ENCODE results near the gene TICAM1. TPM values are rescaled to one million over a fixed set of nuclear protein-coding genes. Genes with fewer than 3 reads are reported as not detected.
"Not testable (repeated sequence)": the region's sequence is repeated elsewhere in the genome, so short reads cannot be mapped to it uniquely, and the experiment has no call there.

TICAM1 gene
- polyA plus RNA-seq, 3 donors = 4.7 to 8.4 (median 6.6) TPM

GRCh38 chr19:4815426-4816201 is 15.9 kb downstream of the TICAM1 start:
- DNase-seq (ENCODE audit: extremely low read depth in 1 of 11, low read depth in 9 of 11, low spot score in 4 of 11) = peak in 9 of 11 donors; percentile 78 to 93 (median 86)

GRCh38 chr19:4814625-4815425 is 16.7 kb downstream of the TICAM1 start:
- no peak for DNase-seq (ENCODE audit: extremely low read depth in 1 of 11, low read depth in 9 of 11, low spot score in 4 of 11)

GRCh38 chr19:4811328-4812131 is 20.0 kb downstream of the TICAM1 start:
- no peak for DNase-seq (ENCODE audit: extremely low read depth in 1 of 11, low read depth in 9 of 11, low spot score in 4 of 11)

GRCh38 chr19:4807188-4807587 is 24.3 kb downstream of the TICAM1 start:
- DNase-seq (ENCODE audit: extremely low read depth in 1 of 11, low read depth in 9 of 11, low spot score in 4 of 11) = no peak

- no peak for DNase-seq (ENCODE audit: extremely low read depth in 1 of 11, low read depth in 9 of 11, low spot score in 4 of 11)
These were observed 25.1 kb downstream of the TICAM1 start for GRCh38 chr19:4806384-4806783.

- not testable (repeated sequence) for DNase-seq (ENCODE audit: extremely low read depth in 1 of 11, low read depth in 9 of 11, low spot score in 4 of 11)
These were observed 26.4 kb downstream of the TICAM1 start for GRCh38 chr19:4805140-4805539.

GRCh38 chr19:4803736-4804695 is 27.5 kb downstream of the TICAM1 start:
- peak in 3 of 11 donors; percentile 44 to 48 (median 45) for DNase-seq (ENCODE audit: extremely low read depth in 1 of 11, low read depth in 9 of 11, low spot score in 4 of 11)

GRCh38 chr19:4802711-4803110 is 28.8 kb downstream of the TICAM1 start:
- DNase-seq (ENCODE audit: extremely low read depth in 1 of 11, low read depth in 9 of 11, low spot score in 4 of 11) = no peak

- DNase-seq (ENCODE audit: extremely low read depth in 1 of 11, low read depth in 9 of 11, low spot score in 4 of 11) = no peak
These were observed 30.4 kb downstream of the TICAM1 start for GRCh38 chr19:4801085-4801619.

GRCh38 chr19:4800591-4801081 is 30.9 kb downstream of the TICAM1 start:
- no peak for DNase-seq (ENCODE audit: extremely low read depth in 1 of 11, low read depth in 9 of 11, low spot score in 4 of 11)

- no peak for DNase-seq (ENCODE audit: extremely low read depth in 1 of 11, low read depth in 9 of 11, low spot score in 4 of 11)
These were observed 36.1 kb downstream of the TICAM1 start for GRCh38 chr19:4795400-4795799.

- no peak for DNase-seq (ENCODE audit: extremely low read depth in 1 of 11, low read depth in 9 of 11, low spot score in 4 of 11)
These were observed 36.5 kb downstream of the TICAM1 start for GRCh38 chr19:4794971-4795370.

- not testable (repeated sequence) for DNase-seq (ENCODE audit: extremely low read depth in 1 of 11, low read depth in 9 of 11, low spot score in 4 of 11)
These were observed 38.2 kb downstream of the TICAM1 start for GRCh38 chr19:4793278-4793677.

GRCh38 chr19:4792866-4793195 is 38.7 kb downstream of the TICAM1 start:
- not testable (repeated sequence) for DNase-seq (ENCODE audit: extremely low read depth in 1 of 11, low read depth in 9 of 11, low spot score in 4 of 11)

GRCh38 chr19:4792019-4792865 is 39.3 kb downstream of the TICAM1 start:
- not testable (repeated sequence) for DNase-seq (ENCODE audit: extremely low read depth in 1 of 11, low read depth in 9 of 11, low spot score in 4 of 11)

- DNase-seq (ENCODE audit: extremely low read depth in 1 of 11, low read depth in 9 of 11, low spot score in 4 of 11) = peak; percentile 100
These were observed 40.1 kb downstream of the TICAM1 start, which contains the start of gene FEM1A for GRCh38 chr19:4791183-4792018. TSS of gene FEM1A (plus strand) at chr19:4791734. CDS start at chr19:4791855, 121 bp downstream.
